ENCODE measurements around the gene NDUFV1.

DNA sequence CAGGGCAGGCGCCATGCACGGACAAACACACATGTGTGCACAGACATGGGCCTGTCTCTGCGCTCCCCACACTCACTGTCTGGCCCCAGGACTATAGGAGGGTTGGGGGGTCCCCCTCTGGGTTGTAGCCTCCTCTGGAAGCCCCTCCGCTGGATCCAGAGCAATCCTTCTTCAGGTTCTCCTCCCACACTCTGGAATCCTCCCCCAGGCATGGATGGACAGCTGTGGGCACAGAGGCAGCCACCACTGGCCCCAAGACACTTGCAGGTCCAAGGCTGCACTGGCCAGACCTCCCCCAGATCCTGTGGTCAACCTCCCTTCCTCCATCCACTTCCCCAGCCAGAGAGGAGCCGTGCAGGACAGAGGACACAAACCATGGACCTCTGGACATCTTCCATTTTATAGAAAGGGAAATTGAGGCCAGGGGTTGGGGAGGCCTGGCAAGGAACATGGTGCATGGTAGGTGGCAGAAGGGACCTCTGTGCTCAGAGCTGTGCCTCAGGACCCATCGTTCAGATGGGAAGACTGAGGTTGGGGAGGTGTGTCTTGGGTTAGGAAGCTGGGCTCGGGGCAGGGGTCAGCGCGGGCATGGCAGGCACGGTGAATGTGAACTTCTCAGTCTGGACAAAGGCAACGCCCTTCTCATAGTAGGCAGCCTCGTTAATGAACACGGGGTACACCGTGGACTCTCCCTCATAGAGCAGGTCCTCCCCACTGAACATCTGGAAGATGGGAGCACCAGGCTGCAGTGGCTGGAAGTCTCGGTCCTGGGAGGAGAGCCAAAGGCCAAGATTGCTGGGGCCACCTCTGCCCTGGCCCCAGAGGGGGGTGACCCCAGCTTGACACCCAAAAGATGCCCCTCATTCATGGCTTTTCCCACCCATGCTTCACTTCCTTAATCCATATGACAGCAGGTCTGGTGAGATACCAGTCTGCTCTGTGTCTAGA, 35.7 kb downstream of the NDUFV1 start:
- TF ChIP-seq YY1 (IDR thresholded peaks at IDR 0.05; ENCODE audit: insufficient read depth, insufficient read length) (no peak), ZNF274 (IDR thresholded peaks at IDR 0.05; ENCODE audit: low read depth, low read length) (no peak), SUZ12 (IDR thresholded peaks at IDR 0.05; ENCODE audit: extremely low read depth, insufficient read depth, insufficient read length) (no peak)
